Measurements from ENCODE around the gene TTR. TPM values are rescaled to one million over a fixed set of nuclear protein-coding genes. Genes with fewer than 3 reads are reported as not detected.

The TTR gene
- total and polyA plus RNA-seq, 10 donors: 0.14 to 0.15 TPM; not detected in 8

DNA sequence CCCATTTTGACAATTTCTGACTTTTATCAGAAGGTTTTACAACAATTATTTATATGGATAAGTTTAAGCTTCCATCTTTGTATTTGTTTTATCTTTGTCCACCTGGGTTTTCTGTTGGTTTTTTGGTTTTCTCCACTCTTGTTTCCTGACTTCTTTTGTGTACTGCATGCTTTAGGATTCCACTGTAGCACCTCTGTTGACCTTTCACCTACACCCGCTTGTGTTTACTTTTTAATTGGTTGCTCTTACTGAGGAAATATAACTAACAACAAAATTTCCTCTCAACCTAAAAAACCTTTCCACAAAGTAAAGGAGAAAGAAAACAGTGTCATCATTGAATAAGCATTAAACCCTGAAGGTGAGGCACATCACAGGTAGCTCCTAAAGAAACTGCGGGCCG is 39.8 kb upstream of the TTR start:
- Histone ChIP-seq H3K27me3 (replicated peaks in 1 of 7) (peaks cover 0 to 8% (median 0%) of the 10 kb centered on the region in 7 donors), H3K4me3 (no peak overlapping the region), H3K9me3 (no peaks in the 10 kb centered on the region), H3K4me1 (no peaks in the 10 kb centered on the region), H3K27ac (no peak overlapping the region), H3K36me3 (no peaks in the 10 kb centered on the region)
- TF ChIP-seq, protein P1, sequence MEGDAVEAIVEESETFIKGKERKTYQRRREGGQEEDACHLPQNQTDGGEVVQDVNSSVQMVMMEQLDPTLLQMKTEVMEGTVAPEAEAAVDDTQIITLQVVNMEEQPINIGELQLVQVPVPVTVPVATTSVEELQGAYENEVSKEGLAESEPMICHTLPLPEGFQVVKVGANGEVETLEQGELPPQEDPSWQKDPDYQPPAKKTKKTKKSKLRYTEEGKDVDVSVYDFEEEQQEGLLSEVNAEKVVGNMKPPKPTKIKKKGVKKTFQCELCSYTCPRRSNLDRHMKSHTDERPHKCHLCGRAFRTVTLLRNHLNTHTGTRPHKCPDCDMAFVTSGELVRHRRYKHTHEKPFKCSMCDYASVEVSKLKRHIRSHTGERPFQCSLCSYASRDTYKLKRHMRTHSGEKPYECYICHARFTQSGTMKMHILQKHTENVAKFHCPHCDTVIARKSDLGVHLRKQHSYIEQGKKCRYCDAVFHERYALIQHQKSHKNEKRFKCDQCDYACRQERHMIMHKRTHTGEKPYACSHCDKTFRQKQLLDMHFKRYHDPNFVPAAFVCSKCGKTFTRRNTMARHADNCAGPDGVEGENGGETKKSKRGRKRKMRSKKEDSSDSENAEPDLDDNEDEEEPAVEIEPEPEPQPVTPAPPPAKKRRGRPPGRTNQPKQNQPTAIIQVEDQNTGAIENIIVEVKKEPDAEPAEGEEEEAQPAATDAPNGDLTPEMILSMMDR (IDR thresholded peaks at IDR 0.05 in 8 of 11, conservative IDR thresholded peaks at IDR 0.05 in 3 of 11): no peak
- no peak for TF ChIP-seq POLR2AphosphoS5 (IDR thresholded peaks at IDR 0.05)
- no peak for TF ChIP-seq POLR2A (IDR thresholded peaks at IDR 0.05)
- WGBS, 5 donors: 80 to 98% (median 94%) methylated on average over 3 of the region's 3 CpGs
- DNase-seq: no peak
- intact Hi-C loops (cut with DNase I; ENCODE audit: low total_unique reads): loop anchor here (5.0 to 10.0 kb wide), 2 partner anchors 265 to 423 kb away; no protein-coding TSS in a partner anchor

DNA sequence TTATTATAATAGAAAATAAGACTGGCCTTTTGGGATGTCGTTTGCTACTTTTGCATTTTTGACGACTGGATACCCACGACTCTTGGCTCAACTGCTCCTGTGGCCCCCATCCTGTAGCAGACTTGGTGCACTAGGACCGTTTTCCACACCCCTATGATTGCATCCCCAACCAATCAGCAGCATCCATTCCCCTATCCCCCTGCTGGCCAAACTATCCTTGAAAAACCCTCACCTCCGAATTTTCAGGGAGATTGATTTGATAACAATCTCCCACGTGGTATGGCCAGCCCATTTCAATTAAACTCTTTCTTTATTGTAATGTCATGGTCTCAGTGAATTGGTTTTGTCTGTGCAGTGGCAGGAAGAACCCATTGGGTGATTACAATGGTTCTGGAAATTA is 37.9 kb upstream of the TTR start:
- Histone ChIP-seq H3K27ac (no peak overlapping the region), H3K9me3 (no peaks in the 10 kb centered on the region), H3K4me3 (no peak overlapping the region), H3K27me3 (replicated peaks in 1 of 7) (peaks cover 0 to 8% (median 0%) of the 10 kb centered on the region in 7 donors), H3K4me1 (no peaks in the 10 kb centered on the region), H3K36me3 (no peaks in the 10 kb centered on the region)
- TF ChIP-seq POLR2AphosphoS5 (IDR thresholded peaks at IDR 0.05) (no peak), POLR2A (IDR thresholded peaks at IDR 0.05) (no peak)
- TF ChIP-seq, protein P1 (IDR thresholded peaks at IDR 0.05 in 8 of 11, conservative IDR thresholded peaks at IDR 0.05 in 3 of 11): no peak
- WGBS, 5 donors: 30 to 51% (median 36%) methylated on average over 6 of the region's 6 CpGs
- intact Hi-C loops (cut with DNase I; ENCODE audit: low total_unique reads): loop anchor here (2.0 to 10.0 kb wide), 3 partner anchors 169 to 421 kb away; no protein-coding TSS in a partner anchor
- no peak for DNase-seq

DNA sequence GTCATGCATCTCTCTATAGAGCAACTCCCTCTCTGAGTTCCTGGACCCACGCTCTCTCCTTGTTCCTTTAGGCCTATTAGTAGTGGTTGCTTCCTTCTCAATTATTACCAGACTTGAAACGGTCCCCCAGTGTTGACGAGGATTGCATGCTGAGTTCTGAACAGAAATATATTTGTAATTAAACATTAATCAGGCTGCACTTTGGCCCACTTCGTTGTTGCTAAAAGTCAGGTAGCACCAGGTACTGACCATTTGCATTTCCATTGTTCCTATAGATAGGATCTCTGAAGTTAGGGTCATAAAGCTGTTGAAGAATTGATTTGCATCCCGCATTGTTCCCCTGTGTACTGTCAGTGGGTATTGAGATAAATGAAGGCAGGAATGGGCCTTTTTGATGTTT is 36.9 kb upstream of the TTR start:
- H3K27ac ChIP-seq: no peak overlapping the region
- no peak for DNase-seq
- 72 to 86% (median 79%) methylated on average over 5 of the region's 5 CpGs for WGBS, 5 donors
- intact Hi-C loops (cut with DNase I; ENCODE audit: low total_unique reads): loop anchor here (2.0 to 10.0 kb wide), 3 partner anchors 168 to 420 kb away; no protein-coding TSS in a partner anchor
- H3K4me1 ChIP-seq: no peaks in the 10 kb centered on the region
- TF ChIP-seq, protein P1 (IDR thresholded peaks at IDR 0.05 in 8 of 11, conservative IDR thresholded peaks at IDR 0.05 in 3 of 11): no peak
- no peak for TF ChIP-seq POLR2AphosphoS5 (IDR thresholded peaks at IDR 0.05)
- no peak for TF ChIP-seq POLR2A (IDR thresholded peaks at IDR 0.05)
- H3K9me3 ChIP-seq: no peaks in the 10 kb centered on the region
- no peaks in the 10 kb centered on the region for H3K36me3 ChIP-seq
- no peak overlapping the region for H3K4me3 ChIP-seq
- peaks cover 0 to 8% (median 0%) of the 10 kb centered on the region in 7 donors for H3K27me3 ChIP-seq (replicated peaks in 1 of 7)

DNA sequence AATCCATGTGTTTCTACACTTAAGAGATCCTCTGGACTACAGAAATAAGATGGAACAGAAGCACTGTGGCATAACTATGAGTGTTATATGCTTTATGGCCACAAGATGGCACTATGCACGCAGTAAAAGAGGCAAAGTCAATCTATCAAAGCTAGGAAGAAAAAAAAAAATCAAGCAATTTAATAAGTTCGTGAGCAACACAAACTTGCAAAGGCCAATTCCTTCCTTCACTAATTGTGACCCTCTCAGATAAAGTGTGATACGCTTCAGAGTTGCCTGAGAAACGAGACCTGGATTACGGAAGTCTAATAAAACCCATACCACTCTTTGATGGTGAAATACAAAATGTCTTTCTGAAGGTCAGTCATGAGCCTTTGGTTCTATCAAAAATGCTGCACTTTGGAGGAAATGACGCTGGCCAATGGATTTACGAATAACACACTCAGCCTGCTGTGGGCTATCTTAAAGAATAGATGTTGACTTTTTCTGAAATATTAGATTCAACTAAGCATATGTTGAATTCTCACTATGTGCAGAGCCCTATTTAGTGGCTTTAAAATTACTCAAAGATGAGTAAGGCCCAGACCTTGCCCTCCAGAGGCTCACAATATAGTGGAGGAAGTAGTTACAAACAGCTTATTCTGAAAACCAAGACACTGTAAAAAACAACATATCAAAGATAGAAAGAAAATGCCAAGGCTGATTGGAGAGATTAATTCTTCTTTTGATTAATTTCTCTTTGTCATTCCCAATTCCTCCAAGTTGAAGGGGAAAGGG is 35.5 kb upstream of the TTR start:
- peaks cover 0 to 8% (median 0%) of the 10 kb centered on the region in 7 donors for H3K27me3 ChIP-seq (replicated peaks in 1 of 7)
- no peaks in the 10 kb centered on the region for H3K36me3 ChIP-seq
- intact Hi-C loops (cut with DNase I; ENCODE audit: low total_unique reads): loop anchor here (2.0 to 10.0 kb wide), 2 partner anchors 167 to 419 kb away; no protein-coding TSS in a partner anchor
- H3K4me3 ChIP-seq: no peak overlapping the region
- no peak overlapping the region for H3K27ac ChIP-seq
- TF ChIP-seq POLR2A (IDR thresholded peaks at IDR 0.05) (no peak), POLR2AphosphoS5 (IDR thresholded peaks at IDR 0.05) (no peak)
- TF ChIP-seq, protein P1 (IDR thresholded peaks at IDR 0.05 in 8 of 11, conservative IDR thresholded peaks at IDR 0.05 in 3 of 11): peak; percentile 73 to 90 (median 84)
- 12 to 24% (median 14%) methylated on average over 7 of the region's 7 CpGs for WGBS, 5 donors
- H3K4me1 ChIP-seq: no peaks in the 10 kb centered on the region
- no peak for DNase-seq
- H3K9me3 ChIP-seq: no peaks in the 10 kb centered on the region

Measured in spleen (tissue), 11 donors.